NAMALWA (cell line): ENCODE measurements around the gene NCOA6.
"Not testable (repeated sequence)": the region's sequence is repeated elsewhere in the genome, so short reads cannot be mapped to it uniquely, and the experiment has no call there.

Experiments
- DNase-seq: peaks from one replicate; pipeline ENCODE4 v3.0.0-alpha.2; 2015; ENCODE audit warnings: low spot score

Gene NCOA6

DNA sequence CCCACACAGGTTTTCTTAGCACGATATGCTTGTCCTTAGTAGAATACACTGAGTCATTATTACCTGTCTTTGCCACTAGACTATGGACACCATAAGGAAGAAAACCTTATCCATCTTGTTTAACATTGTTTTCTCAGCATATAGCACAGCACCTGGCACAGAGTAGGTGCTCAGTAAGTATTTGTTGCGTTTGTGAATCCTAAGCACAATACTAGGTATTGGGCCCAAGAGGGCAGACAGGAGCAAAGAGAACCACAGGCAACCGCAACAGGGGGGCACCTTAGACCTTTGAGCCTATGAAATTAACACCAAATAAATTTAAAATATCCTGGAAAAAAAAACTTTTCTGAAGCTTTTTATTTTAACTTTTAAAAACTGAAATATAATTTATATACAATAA lies 3.7 kb upstream of the NCOA6 start:
- DNase-seq: peak; percentile 23

DNA sequence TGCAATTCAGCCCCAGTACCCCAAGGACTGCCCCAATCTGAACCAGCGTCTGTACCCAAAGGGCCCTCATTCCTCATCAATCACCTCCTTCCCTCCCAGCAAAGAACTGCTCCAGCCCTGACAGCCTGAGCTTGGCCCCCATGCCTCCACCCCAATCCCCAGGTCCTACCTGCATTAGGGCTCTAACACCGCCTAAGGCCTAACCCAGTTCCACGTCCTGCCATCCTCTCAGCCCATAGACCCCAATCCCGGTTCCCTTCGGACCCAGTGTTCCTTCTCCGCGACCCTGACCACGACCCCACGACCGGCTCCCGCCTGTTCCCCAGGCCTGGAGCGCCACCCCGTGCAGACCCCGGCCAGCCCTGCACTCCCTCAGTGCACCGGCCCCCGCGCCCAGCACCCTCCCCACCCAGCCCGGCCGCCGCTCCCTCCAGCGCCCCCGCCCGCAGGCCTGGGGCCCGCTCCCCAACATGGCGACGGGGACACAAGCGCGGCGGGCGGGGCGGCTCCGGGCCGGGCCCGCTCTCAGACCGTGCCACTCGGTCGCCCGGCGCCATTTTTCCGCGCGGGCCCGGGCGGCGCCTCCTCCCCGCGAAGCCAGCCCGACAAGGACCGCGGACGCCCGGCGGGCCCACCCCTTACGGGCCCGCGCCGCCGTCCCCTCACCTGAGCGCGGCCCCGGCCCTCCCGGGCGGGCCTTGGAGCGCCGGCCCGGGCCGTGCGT lies 483 bp downstream of the NCOA6 start:
- peak; percentile 72 for DNase-seq

DNA sequence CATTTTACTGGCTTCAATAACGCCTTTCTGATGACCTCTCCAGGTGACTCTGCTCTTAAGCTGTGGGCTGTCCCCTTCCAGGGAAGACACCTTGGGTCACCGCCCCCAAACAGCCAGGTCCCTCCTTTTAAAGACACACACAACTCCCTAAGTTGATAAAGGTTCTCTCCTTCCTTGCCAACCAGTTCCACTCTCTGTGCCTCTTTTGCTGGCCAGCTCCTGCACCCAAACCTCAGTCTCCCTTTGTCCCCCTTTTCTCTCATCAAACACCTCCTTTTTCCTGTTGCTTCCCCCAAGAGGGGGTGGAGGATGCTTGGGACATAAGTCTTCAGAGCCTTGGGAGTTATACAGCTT lies 1.0 kb downstream of the NCOA6 start:
- peak; percentile 82 for DNase-seq

DNA sequence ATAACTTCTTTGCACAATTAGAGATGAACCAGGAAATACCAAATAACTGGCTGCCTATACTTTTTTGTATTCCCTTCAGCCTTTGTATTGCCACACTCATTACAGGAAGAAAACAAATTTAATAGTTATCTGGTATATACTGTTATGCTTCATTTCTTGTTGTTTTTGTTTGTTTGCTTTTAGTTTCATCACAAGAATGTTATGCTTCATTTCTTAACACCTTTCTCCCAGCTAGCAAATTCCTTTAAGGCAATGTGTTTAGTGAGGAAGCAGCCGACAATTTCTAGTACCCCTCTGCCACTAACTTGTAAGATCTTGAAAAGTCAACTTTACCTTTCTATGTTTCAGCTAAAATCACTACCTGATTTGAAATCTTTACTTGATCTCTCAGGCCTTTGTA lies 1.4 kb downstream of the NCOA6 start:
- DNase-seq: no peak

DNA sequence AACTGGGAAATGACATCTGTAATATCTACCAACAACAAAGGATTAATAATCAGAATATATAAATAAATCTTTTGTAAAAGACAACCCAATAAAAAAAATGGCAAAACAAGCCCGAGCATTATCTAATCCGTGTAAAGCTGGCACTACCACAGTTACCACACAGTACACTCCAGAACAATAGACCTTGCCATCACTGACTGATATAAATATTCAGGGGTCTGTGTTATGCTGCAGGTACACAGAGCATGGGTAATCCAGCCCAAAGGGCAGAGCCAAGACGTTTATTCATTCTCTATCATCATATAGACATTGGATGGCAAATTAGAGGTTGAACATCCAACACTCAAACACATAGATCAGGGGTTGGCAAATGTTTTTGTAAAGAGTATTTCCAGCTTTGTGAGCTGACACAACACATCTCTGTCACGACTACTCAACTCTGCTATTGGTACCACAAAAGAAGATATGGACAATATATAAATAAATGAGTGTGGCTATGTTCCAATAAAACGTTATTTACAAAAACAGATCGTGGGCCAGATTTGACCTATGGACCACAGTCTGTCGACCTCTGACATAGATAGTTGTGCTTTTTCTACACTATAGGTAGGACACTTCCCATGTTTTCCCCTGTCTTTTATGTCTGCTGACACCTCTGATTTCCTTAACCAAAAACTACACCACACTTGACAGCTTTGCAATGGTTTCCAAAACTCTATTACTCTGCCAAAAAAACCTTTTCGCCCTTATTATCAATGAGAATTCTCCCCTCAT lies 4.5 kb downstream of the NCOA6 start:
- DNase-seq: no peak

DNA sequence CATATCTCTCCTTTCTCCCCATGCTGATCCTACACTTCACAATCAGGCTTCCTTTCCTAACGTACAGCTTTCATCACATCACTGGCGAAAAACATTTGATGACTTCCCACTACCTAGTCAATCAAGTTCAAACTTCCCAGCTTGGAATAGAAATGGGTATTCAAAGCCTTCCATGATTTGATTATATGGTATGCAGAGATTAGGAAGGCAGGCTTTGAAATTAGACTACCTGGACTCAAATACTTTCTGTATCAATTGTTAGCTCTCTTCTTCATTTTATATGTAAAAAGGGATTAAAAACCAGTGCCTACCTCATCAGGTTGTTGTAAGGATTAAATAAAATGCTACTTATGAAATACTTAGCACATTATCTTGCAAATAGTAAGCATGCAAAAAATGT lies 7.7 kb downstream of the NCOA6 start:
- DNase-seq: no peak

DNA sequence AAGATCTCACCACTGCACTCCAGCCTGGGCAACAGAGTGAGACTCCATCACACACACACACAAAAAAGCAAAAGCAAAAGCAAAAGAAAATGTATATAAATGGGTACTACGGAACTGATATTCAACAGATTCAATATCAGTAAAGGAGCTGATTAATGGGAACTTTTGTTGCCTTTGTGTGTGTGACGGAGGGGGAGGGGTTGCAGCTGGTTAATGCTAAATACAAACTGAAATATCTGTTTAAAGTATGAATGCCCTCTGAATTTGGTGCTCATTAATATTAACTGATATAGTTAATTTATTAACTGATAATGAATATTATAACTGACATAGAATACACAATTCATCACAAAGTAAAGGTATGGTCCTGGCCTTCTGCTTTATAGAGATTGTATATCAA lies 8.4 kb downstream of the NCOA6 start:
- no peak for DNase-seq

DNA sequence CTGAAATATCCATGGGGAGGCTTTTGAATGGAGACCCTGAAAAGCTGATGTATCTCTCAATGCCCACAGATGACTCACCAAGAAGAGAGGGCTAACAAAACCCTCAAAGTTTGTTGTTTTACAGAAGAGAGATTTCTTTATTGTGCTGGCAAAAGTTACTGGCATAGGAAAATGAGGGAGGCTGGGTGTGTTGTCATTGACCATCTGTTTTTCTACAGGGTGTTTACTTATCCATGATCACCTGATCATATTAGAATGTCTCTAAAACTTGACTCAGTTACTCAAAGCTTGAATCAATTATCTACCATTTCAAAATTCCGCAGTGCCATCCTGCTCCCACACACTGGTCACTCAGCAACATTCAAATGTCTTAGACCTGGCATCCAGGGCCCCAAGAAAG lies 9.8 kb downstream of the NCOA6 start:
- no peak for DNase-seq

DNA sequence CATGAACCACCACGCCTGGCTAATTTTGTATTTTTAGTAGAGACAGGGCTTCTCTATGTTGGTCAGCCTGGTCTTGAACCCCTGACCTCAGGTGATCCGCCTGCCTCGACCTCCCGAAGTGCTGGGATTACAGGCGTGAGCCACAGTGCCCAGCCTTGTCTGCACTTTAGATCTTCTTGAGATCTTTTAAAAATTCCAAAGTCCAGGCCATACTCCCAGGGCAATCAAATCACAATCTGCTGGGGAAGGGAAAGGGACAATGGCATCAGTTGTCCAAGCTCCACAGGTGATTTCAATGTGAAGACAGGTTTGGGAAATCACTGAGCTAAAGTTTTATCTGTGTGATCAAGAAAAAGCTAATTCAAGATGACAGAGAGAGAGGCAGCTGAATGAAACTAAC lies 16.9 kb downstream of the NCOA6 start:
- DNase-seq: no peak

DNA sequence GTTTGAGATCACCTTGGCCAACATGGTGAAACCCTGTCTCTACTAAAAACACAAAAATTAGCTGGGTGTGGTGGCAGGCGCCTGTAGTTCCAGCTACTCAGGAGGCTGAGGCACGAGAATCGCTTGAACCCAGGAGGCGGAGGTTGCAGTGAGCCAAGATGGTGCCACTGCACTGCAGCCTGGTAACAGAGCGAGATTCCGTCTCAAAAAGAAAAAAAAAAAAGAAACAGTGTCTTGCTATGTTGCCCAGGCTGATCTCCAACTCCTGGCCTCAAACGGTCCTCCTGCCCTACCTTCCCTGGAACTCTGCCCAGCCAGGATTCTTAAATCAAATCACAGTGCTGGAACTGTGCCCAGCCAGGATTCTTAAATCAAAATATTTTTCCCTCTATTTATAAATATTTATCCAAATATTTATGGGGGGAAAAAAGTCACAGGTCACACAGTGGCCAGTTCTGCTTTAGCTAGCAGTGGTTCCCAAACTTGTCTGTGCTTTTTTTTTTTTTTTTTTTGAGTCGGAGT lies 17.4 kb downstream of the NCOA6 start:
- not testable (repeated sequence) for DNase-seq

DNA sequence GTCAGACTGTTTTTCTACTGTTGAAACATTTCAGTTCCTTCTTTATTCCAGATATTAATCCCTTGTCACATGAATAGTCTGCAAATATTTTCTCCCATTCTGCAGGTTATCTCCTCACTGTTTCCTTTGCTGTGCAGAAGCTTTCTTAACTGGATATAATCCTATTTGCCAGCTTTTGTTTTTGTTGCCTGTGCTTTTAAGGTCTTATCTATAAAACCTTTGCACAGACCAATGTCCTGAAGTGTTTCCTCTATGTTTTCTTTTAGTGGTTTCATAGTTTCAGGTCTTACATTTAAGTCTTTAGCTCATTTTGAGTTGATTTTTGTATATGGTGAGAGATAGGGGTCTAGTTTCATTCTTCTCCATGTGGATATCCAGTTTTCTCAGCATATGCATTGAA lies 19.2 kb downstream of the NCOA6 start:
- DNase-seq: no peak

DNA sequence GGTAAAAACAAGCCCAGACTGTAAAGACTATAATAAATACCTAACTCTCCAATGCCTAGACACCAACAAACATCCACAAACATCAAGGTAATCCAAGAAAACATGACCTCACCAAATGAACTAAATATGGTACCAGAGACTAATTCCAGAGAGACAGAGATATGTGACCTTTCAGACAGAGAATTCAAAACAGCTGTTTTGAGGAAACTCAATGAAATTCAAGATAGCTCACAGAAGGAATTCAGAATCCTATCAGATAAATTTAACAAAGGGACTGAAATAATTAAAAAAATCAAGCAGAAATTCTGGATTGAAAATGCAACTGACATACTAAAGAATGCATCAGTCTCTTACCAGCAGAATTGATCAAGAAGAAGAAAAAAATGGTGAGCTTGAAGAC lies 26.6 kb downstream of the NCOA6 start:
- DNase-seq: no peak

DNA sequence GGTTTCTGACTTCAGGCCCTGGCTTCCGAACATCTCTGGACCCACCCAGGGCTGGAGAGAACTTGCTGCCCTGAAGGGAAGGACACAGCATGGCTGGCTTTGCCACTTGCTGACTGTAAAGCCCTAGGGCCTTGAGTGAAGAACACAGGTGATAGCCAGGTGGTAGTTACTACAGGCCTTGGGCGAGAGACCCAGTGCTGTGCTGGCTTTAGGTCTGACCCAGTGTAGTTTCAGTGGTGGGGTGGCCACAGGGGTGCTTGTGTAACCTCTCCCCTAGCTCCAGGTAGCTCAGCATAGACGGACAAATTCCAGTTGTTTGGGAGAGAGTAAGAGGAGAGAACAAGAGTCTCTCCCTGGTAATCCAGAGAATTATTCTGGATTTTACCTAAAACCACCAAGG lies 27.1 kb downstream of the NCOA6 start:
- DNase-seq: no peak

DNA sequence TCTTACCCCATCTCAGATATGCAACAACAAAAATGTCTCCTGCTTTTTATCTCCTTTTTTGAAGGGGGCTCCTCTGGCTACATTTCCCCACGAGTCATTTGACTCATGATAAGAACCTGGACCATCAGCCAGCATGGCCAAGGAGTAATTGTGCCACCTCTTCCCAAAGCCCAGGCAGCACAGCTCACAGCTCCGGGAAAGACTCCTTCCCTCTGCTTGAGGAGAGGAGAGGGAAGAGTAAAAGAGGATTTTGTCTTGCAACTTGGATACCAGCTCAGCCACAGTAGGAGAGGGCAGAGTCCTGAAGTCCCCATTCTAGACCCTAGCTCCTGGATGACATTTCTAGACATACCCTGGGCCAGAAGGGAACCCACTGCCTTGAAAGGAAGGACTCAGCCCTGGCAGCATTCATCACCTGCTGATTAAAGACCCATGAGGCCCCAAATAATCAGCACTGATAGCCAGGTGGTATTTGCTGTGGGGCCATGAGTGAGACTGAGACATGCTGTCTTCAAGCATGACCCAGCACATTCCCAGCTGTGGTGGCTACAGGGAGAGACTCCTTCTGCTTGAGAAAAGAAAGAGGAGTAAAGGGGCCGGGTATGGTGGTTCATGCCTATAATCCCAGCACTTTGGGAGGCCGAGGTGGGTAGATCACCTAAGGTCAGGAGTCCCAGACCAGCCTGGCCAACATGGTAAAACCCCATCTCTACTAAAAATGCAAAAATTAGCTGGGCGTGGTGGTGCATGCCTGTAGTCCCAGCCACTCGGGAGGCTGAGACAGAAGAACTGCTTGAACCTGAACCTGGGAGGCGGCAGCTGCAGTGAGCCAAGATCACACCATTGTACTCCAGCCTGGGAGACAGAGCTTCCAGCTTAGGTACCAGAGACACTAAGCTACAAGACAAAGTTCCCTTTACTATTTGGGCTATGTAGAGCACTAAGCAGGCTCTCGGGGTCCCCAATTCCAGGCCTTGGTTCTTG lies 28.1 kb downstream of the NCOA6 start:
- no peak for DNase-seq

DNA sequence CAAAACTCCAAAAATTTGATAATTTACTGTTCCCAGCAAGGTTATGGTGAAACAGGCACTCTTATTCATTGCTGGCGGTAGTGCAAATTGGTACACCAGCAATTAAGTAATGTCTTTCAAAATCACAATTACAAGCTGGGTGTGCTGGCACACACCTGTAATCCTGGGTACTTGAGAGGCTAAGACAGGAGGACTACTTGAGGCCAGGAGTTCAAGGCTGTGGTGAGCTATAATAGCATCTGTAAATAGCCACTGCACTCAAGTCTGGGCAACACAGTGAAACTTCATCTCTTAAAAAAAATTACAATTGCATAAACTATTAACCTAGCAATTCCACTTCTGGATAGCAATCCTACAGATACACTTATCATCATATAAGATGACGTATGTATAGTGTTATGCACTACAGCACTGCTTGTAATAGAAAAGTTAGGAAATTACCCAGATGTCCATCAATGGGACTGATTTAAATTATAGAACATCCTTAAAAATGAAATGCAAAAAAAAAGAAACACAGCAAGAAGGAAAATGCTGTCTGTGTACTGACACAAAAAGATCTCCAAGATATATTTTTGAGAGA lies 31.4 kb downstream of the NCOA6 start:
- no peak for DNase-seq

DNA sequence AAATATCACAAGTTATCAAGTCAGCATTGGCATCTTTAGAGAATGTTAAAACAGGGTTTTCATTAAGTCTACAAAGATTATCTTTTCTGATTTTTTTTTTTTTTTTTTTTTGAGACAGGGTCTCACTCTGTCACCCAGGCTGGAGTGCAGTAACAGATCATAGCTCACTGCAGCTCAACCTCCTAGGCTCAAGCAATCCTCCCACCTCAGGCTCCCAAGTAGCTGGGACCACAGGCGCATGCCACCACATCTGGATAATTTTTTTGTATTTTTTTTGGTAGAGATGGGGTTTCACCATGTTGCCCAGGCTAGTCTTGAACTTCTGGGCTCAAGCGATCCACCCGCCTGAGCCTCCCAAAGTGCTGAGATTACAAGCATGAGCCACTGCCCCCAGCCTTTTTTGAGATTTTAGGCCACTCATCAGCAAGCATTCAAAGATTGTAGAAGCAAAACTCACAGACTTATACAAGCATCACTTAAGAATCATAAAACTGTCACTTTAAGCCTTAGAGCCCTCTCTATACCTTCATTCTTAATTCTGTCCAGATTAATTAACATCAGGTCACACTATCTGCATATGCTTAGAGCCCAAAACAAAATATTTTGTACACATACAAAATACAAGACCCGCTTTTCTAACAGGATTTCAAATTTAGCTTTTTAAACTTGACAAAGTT lies 32.6 kb downstream of the NCOA6 start:
- no peak for DNase-seq

DNA sequence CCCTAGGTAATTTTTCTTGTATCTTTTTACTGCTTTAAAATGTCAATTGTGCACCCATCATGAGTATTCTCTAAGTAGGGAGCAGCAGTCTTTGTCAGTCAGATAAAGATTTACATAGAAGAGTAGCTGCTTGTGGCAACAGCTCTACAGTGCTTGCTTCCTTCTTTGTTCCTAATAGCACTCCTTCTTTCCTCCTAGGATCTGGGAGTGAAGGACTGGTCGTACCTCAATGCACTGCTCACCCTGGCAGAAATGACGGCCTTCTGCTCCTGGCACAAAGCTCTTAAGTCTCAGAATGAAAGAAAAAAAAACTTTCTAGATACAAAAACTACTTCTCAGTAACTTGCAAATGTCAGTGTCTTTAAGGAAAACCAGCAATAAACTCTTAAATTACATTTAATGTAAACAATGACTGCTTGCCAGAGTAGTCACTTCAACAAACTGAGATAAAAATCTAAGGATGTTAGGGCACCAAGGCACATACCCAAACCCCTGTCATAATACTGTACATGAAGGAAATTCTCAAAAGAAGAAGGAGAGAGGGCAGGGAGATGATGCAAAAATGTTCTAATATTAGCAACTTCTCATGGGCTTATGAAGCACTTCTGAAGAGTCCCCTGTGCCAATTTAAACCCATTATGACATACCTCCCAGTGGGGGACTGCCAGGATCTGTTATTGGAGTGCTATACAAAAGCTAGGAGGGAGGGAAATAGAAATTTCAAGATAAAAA lies 34.0 kb downstream of the NCOA6 start:
- DNase-seq: no peak

DNA sequence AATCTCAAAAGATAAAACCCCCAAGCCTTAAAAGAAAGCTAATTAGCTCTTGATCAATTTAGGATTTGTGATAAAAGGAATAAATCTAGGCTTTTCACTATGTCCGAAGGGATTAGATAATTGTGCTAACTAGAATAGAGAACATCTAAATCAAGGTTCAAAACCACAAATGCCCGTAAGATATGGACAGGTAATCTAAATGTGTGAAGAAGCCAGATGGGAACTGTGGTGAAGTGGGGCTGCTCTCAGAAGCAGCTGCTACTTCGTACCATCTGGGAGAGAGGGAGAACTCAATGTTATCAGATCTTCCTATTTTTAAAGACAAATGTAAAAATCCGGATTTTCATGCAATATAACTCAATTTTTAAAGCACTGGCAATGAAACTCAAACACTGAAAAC lies 44.2 kb downstream of the NCOA6 start:
- DNase-seq: no peak

DNA sequence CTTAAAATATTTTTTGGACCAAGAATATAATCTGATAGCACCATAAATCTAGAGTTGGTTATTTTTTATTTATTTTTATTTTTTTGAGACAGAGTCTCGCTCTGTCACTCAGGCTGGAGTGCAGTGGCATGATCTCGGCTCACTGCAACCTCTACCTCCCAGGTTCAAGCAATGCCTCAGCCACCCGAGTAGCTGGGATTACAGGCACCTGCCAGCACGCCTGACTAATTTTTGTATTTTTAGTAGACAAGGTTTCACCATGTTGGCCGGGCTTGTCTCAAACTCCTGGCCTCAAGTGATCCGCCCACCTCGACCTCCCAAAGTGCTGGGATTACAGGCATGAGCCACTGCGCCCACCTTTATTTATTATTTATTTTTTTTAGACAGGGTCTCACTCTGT lies 45.2 kb downstream of the NCOA6 start:
- not testable (repeated sequence) for DNase-seq

DNA sequence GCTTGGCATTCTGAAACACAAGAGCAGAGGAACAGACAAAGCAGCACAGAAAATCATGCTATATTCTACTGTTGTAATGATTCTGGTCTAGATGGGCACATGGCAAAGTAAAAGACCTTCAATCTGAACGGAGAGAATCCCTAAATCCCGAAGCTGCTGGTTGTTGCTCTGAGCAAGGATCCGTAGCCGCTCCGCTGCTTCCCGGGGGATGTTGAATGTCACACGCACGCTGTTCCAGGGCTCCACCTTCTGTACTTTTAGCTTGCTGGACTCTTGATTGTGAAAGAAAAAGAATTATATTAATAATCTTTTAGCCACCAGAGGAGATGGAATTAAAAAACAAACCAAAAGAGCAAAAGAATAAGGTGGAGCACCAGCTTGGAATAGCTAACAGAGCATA lies 49.3 kb downstream of the NCOA6 start:
- DNase-seq: no peak

DNA sequence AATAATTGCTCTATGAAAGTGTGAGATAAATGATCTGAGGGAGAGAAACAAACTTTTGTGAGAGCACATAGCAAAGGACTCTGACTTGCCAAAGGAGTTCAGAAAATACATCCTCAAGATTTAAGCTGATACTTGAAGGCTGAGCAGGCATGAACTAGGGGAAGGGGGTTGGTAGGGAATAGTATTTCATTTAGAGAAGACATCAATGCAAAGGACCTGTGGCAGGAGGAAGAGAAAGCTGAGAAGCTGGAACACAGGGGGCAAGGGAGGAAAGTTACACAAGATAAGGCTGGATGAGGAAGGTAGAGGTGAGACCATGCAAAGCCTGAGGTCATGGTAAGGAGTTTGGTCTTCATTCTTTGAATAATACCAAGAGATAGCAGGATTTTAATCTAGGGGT lies 50.6 kb downstream of the NCOA6 start:
- no peak for DNase-seq
